ENCODE data around the gene TMEM42.

TMEM42 gene

DNA sequence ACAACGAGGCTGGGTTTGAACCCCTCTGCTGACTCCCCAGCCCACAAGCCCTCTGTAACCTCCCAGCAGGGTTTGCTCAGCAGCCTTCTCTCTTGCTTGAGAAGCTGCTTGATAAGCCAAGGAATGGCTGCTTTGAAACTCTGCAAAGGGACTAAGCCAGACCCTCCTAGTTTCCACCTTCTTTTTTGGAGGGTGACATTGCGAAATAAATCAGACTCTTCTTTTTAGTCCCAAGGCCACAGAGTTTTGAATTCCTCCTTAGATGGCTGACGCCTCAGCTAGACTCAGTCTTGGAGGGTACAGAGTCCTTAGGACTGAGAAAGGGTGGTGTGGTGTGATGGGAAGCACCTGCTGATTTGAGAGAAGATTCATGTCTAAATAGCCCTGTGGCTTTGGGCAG is 13.9 kb downstream of the TMEM42 start:
- no peak for DNase-seq

DNA sequence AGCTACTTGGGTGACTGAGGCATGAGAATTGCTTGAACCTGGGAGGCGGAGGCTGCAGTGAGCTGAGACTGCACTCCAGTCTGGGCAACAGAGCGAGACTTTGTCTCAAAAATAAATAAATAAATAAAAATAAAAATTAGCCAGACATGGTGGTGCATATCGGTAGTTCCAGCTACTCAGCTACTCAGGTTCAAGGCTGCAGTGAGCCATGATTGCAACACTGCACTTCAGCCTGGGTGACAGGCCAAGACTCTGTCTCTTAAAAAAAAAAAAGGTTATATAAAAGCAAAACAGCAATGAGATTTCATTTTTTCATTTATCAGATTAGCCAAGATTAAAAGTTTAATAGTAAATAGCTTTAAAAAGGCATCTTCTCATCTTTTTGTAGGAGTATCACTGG is 15.6 kb downstream of the TMEM42 start:
- DNase-seq: no peak

DNA sequence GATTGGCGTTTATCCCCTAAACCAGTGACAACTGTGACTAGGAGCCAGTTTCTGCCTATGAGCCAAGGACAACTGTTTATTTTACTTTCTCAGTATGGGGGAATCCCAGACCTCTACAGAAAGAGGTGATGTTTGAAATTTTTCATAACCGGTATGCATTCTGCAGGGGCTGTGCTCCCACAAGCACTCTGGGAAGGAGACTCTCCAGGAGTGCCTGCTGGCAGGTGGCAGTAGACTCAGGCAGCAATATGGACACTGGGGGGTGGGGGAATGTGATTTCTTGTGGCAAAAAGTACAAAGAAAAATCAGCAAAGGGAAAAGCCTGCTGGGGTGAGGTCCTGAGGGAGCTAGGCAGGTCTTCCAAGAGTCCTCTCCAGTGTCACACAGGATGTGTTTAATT is 18.6 kb downstream of the TMEM42 start:
- no peak for DNase-seq

DNA sequence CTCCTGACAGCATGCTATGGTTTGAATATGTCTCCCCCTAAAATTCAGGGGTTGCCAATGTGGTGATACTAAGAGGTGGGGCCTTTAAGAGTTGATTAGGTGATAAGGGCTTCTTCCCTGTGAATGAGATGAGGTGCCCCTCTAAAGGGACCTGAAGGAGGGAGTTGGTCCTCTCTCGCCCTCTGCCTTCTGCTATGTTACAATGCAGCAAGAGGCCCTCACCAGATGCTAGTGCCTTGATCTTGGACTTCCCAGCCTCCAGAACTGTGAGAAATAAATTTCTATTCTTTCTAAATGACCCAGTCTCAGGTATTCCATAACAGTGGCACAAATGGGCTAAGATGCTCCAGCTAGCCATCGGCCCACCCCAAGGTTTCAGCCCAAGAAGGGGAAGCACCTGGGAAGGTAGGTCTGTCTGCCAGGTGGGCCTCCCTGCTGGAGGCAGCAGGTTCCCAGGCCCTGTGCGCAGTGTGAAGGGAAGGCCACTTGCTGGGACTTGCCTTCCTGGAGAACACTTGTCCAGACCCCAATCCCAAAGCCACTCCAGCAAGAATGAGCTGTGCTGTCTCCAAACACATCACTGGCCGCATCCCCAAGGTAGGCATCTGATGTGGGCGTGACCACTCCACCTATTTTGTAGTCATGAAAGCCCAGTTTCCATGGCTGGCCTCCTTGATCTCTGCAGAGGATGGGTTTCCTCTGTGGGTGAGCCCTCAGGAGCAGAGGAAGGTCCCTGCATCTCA is 21.7 kb downstream of the TMEM42 start:
- DNase-seq: no peak

DNA sequence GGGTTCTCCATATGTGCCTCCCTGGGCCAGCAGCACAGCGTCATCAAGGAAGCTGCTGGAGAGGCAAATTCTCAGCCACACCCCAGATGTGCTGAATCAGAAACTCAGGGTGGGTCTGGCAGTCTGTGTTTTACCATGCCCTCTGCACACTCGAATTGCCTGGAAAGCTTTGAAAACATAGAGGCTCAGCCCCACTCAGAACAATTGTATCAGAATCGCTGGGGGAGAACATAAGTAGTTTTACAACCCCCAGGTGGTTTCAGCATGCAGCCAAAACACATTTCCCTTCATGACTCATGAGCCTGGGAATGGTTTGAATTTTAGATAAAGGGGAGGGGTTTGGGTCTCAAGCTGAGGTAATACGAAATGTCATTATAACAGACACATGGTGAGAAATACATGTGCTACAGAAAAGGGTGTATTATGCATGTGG is 22.3 kb downstream of the TMEM42 start:
- DNase-seq: no peak

DNA sequence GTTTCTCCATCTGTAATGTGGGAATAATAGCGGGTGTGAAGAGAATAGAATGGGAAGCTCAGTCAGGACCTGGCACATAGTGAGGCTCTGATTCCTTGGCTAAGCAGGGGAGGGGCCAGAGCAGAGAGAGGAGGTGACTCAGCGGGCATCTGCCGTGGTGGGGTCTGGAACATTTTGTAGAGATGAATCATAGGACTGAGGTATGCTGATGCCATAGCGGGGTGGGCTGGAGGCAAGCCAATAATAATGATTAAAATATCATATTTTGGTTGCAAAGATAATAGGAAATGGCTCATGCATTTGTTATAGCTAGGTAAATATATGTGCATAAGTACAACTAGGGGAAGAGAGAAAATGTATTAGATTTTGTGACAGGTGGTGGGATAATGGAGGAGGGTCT is 23.9 kb downstream of the TMEM42 start:
- no peak for DNase-seq

DNA sequence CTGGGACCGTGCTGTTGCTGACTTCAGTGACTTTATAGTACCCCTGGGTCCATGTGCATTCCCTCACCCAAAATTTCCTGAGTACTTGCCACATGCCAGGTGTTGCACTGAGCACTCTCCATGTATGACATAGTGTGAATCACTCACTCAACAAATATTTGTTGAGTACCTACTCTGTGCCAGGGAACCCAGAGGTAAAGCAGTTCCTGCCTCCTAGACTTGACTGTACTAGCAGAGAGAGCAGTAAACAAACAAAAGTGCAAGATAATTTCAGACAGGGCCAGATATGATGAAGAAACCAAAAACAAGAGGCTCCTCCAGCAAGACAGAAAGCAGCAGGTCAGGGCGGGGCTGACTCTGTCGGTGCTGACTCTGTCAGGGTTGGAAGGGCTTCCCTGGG is 24.8 kb downstream of the TMEM42 start:
- DNase-seq: no peak

DNA sequence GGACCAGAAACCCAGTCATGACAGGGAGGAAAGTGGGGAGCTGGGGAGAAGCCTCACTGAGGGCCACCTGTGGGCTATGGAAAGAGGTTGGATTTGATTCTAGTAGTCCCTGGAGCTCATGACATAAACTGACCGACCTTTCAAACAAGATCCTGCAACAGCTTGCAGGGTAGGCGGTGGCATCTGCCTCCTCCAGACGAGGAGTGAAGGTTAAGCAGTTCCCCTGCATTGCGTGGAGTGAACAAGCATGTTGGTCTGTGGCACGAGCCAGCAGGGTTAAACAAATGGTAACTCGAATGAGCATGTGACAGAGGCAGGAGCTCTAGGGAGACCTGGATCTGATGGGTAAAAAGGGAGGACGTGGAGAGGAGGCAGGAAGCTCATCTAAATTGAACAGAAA is 25.4 kb downstream of the TMEM42 start:
- no peak for DNase-seq

DNA sequence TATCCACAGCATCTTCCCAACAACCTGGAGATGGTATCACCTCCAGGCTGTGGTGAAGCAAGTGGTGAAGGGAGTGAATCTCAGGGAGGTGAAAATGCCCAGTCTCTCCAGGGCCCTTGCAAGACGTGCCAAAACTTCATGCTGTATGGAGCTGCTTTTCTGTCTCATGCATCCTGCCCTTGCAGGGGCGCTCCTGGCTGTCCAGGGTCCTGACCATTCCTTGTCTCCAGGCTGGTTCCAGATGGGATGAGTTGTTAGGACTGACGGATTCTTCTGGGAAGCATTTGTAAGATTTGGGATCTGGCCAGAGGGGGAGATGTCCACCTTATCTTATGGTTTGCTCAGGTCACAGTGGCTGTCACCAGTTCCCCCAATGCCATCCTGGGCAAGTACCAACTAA is 28.5 kb downstream of the TMEM42 start:
- no peak for DNase-seq

DNA sequence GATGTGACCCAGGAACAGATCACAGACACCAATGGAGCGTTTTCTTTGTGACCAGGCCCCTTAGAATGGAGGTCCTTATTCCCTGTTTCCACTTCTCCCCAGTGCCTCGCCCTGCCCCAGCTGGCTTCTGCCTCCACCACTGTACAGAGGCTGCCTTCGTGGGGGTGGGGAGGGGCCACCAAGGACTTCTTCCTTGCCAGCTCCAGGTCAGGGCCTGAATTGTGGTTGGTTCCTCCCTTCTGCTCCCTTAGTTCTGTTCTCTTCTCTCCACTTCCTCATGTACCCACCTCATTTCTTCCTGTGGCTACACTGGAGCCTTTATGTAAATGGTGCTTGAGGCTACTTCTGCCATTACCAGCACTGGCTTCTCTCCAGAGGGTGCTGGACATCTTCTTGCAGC is 29.1 kb downstream of the TMEM42 start:
- DNase-seq: no peak

DNA sequence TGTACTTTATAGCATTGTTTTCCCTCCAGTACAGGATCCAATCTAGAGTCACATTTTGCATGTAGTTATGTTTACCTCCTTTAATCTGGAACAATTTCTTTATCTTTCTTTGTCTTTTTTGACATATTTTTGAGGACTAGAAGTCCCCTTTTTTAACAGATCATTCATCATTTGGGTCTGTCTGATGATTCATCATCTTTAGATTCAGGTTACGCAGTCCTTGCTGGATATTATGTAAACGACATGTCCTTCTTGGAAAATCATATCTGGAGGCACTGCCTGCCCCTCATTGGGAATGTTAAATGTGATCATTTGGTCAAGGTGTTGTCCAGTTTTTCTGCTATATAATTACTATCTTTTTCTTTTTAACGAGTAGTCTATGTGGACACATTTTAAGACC is 31.0 kb downstream of the TMEM42 start:
- DNase-seq: no peak

DNA sequence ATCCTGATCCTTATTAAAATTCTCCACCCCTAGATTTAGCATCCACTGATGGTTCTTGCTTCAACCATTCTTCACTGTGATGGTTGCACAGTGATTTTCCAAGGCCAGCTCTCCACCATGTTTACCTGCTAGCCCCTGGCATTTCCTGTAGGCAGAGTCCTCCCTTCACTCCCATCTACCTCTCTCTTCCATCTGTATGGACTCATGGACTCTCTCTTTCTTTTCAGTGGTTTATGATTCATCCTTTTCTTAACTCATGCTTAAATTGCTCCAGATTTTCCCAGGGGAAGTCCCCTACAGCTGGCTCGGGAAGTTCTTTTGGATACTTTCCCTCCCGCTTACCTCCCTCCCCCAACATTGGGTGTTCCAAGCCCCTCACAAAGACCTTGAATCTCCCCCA is 31.4 kb downstream of the TMEM42 start:
- no peak for DNase-seq

DNA sequence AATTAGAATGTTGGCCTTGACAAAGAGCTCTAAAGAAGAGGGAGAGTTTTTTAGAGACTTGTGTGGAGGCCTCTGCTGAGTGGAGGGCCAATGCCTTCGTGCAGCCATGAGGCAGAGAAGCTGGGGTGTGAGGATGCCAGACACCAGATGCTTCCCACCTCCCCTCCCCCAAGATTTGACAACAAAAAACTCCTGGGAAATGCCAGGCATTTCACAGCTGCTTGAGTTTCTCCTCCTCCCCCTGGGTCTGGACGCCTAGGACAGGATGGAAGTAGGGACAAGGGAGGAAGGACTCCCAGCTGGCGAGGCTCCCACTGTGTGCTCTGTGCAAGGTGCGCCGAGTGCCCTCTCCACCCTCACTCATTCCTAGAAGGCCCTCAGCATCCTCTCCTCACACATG is 32.8 kb downstream of the TMEM42 start:
- no peak for DNase-seq

DNA sequence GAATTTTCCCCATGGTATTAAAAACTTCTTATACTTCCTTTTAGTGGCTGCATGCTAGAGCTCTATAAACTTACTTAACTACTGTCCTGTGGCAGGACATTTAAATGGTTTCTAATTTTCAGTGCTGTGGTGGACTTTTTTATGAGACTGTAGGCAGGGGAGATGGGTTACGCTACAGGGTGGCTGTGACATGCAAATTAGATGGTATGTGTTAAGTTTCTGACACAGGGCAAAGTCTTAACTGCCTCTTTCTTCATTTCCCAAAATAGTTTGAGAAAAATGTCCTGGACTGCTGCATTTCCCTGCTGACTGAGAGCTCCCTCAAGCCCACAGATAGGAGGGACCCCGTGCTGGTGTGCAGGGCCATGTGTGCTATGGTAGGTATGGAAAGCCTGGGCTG is 34.7 kb downstream of the TMEM42 start:
- DNase-seq: no peak

DNA sequence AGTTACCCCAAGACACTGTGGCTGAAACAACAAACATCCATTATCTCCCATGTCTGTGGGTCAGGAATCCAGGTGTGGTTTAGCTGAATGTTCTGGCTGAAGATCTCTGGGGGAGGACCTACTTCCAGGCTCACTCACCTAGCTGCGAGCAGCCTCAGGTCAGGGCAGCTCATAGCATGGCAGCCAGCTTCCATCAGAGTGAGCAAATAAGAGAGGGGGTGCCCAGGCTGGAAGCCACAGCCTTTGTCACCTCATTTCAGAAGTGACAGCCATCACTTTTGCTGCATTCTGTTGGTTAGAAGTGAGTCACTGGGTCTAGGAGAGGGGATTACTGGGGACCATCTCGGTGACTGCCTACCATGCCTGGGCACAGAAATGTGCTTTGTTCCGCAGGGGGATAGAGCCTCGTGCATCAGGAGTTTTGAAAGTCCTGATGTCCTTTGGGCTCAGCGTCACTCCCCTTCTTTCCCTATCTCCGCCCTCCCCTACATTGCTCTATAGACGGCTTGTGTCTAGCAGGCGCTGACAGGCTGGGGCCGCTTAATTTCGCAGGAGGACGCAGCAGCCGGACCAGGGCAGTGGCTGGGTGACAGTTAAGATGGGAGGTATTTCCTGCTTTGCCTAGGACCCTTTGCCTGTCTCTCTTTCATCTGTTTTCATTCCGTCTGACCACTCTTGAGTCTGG is 38.1 kb downstream of the TMEM42 start:
- DNase-seq: no peak

DNA sequence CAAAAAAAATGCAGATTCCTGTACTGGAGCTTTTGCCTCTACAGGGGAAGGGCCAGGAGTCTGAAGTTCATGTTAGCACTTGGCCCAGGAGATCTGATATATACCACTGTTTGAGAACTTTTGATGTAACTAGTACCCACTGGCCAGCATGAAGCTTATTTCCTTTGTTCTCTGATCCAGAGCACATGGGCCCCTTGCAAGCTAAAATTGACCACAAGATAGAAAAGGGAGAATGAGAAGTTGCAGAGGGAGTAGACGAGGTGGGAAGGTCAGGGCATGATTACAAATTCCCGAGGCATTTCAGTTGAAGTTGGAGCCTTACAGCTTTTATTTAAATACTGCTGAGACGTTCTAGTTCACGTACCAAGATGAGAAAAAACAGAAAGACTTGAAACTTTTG is 40.9 kb downstream of the TMEM42 start:
- no peak for DNase-seq

DNA sequence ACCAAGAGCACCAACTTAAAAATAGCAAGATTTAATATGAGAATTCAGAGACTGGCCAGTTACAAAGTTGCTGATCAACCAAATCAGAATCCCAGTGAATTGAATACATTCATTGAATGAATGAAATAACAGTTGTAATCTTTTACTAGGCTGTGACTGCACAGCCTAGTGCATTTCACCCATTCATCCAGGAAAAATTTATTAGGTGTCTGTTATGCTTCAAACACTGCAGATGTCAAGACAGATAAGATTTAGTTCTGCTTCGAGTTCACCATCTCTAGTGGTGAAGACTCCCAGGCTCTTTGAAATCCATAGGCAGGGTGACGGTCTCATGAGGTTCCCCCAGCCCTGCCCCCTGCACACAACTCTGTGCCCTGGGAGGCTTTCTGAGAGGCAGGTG is 41.6 kb downstream of the TMEM42 start:
- DNase-seq: no peak

DNA sequence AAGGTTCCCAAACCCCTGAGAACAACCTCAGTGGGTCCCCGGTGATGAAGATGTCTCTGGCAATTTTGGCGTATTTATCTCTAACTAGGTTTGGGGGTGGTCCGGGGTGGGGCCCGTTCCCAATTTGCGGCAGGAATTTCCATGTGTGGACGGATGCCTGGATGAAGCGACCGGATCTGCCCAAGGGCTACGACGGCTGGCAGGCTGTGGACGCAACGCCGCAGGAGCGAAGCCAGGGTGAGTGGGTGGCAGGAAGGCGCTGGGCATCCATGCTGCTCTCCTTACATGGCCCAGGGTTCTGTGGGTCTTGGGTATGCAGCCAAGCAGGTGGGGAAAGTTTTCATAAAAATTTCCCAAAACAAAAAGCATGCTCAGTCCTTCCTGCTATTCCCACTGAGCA is 42.0 kb downstream of the TMEM42 start:
- DNase-seq: no peak

DNA sequence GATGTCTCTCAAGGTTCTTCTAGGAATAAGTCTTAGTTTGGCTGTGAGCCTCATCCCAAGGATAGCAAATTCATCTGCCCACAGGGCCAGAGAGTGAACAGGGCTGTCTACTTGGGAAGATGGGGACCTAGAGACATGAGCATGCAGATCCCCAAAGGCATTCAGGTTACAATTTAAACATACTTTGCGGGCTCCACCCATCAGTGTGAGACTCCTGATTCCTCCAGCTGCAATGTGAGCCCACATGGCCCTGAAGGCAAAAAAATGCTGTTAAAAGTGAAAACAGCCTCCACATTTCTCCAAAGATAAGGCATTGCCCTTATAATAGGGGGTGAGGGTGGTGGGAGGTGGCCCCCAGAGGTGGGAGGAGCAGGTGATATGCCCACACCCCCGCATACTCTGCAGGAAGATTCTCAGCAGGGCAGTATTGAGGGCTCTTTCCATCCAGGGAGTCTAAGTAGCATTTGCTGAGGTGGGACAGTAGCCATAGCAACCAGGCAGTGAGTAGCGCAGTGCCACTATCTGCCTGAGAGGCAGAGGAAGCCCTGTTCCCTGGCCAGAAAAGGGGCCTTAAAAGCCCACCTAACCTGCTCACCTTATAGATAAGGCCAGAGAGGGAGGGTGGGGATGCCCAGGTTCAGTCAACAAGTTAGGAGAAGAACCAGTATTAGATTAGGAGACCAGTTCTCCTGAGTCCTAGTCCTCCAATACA is 43.9 kb downstream of the TMEM42 start:
- DNase-seq: no peak

DNA sequence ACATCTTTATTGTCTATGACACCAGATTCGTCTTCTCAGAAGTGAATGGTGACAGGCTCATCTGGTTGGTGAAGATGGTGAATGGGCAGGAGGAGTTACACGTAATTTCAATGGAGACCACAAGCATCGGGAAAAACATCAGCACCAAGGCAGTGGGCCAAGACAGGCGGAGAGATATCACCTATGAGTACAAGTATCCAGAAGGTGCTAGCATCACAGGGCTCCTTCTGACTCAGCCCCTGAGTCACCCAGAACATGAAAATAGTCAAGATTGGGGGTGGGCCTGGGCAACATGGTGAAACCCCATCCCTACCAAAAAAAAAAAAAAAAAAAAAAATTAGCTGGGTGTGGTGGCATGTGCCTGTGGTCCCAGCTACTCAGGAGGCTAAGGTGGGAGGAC is 45.3 kb downstream of the TMEM42 start:
- no peak for DNase-seq

DNA sequence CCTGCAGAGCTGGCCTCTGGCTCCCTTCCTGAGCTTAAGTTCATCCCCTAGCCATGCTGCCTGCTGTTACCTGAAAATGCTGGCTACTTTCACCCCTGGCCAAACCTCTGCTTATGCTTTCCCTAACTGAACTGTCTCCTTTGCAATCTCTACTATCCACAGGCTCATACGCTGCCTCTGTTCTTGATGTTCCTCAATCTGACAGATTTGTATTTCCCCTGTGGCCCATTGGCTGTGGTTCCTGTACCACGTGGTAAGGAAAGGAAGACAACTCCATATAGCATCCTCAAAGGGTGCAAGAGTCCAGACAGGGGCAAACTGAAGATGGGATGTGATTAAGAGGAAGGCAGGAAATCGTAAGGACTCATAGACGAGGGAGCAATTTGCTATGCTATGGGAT is 45.9 kb downstream of the TMEM42 start:
- no peak for DNase-seq

DNA sequence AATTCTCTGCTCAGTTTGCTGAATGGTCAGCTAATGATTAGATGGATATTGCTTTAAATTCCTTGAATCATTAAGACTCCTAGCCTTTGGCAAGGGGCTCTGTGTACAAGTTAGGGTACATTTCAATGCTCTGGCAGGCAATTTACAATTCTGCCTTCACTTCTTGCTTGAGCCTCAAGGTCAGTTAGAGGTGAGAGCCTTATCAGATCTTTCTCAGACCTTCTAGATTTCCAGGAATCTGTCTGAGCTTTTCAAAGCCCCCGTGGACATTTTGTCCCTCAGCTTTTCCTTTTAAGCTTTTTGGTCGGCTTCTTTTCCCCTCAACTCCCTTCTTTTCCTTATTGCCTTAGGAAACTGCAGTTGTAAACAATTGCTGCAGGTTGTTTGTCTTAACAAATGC is 47.4 kb downstream of the TMEM42 start:
- DNase-seq: no peak

DNA sequence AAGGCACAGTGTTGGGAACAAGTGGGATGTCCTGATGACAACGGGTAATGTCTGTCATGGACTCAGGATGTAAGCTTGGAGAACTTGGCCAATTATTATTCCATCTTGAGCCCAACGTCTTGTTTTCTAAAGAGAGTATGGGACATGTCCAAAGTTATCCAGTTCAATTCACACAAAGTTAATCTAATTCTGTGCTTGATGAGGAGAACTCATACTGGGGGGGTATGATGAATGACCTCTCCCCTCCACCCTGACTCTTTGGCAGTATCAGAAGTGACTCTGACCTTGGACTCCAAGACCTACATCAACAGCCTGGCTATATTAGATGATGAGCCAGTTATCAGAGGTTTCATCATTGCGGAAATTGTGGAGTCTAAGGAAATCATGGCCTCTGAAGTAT is 49.0 kb downstream of the TMEM42 start:
- DNase-seq: no peak

DNA sequence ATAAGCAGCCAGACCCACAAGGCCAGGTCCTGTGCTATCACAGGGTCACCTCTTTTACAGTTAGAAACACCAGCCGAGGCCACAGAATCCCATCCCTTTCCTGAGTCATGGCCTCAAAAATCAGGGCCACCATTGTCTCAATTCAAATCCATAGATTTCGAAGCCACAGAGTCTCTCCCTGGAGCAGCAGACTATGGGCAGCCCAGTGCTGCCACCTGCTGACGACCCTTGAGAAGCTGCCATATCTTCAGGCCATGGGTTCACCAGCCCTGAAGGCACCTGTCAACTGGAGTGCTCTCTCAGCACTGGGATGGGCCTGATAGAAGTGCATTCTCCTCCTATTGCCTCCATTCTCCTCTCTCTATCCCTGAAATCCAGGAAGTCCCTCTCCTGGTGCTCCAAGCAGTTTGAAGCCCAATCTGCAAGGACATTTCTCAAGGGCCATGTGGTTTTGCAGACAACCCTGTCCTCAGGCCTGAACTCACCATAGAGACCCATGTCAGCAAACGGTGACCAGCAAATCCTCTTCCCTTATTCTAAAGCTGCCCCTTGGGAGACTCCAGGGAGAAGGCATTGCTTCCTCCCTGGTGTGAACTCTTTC is 52.3 kb downstream of the TMEM42 start:
- DNase-seq: peak; percentile 63
